Stimulated activated CD4-positive, alpha-beta T cell treated with anti-CD3 and anti-CD28 coated beads, Interleukin-12 subunit alpha, Interleukin-12 subunit beta, amount 100 ng/mL, for 4 hours (primary cell): ENCODE results near the gene CACNB2.

Source experiments
- DNase-seq: peaks from one replicate; pipeline ENCODE4 v3.0.0-alpha.2; 2020

Gene CACNB2

GRCh38 chr10:18297659-18298058, 157.4 kb downstream of the CACNB2 start:
- DNase-seq, result no peak

GRCh38 chr10:18298256-18298655, 158.0 kb downstream of the CACNB2 start:
- no peak for DNase-seq

DNA sequence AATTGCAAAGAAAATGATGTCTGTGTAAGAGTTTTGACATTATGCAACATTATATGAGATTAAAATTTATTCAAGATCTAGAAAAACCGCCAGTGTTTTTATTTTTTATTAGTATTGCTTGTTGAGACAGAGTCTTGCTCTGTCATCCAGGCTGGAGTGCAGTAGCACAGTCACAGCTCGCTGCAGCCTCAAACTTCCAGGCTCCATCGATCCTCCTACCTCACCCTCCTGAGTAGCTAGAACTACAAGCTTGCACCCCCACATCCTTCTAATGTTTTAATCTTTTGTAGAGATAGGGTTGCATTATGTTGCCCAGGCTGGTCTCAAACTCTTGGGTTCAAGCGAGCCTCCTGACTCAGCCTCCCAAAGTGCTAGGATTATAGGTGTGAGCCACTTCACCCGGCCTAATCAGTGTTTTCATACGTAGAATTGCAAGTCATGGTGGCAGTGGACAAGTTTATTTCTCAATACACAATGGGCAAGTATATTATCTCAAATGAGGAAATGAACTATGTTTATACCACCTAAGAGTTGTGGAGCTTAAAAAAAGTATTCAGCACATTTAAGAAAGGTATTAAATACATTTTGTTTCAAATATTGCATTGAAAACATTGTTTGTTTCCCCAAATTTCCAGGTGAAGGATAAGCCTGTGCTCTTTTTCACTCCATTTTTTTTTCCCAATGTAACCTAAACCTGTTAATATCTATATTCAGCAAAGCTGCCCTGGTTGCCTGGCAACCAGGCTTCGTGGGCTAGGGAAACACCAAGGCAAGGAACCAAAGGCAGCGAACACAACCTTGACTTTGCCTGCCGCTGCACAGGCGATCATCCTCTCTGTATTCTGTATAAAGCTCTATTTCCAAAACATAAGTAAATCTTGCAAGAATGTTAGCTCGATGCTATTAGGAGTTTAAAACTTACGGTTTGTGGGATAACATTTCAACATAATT, 163.9 kb downstream of the CACNB2 start:
- DNase-seq, result no peak

- DNase-seq, result no peak
Observed at GRCh38 chr10:18306031-18306430, 165.8 kb downstream of the CACNB2 start.

GRCh38 chr10:18308600-18308999, 168.4 kb downstream of the CACNB2 start:
- no peak for DNase-seq

DNA sequence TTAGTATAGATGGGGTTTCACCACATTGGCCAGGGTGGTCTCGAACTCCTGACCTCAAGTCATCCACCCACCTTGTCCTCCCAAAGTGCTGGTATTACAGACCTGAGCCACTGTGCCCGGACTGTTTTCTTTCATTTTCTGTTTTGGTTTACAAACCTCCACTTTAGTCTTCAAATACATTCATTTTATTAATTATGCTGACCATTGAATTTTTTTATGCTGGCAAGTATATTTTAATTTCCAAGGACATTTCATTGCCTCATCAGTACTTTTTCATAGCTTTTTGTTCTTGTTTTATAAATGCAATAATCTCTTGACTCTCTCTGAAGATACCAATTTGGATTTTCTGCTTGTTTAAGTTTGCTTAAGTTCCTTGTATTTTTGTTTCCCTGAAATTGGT, 170.5 kb downstream of the CACNB2 start:
- DNase-seq, result no peak

DNA sequence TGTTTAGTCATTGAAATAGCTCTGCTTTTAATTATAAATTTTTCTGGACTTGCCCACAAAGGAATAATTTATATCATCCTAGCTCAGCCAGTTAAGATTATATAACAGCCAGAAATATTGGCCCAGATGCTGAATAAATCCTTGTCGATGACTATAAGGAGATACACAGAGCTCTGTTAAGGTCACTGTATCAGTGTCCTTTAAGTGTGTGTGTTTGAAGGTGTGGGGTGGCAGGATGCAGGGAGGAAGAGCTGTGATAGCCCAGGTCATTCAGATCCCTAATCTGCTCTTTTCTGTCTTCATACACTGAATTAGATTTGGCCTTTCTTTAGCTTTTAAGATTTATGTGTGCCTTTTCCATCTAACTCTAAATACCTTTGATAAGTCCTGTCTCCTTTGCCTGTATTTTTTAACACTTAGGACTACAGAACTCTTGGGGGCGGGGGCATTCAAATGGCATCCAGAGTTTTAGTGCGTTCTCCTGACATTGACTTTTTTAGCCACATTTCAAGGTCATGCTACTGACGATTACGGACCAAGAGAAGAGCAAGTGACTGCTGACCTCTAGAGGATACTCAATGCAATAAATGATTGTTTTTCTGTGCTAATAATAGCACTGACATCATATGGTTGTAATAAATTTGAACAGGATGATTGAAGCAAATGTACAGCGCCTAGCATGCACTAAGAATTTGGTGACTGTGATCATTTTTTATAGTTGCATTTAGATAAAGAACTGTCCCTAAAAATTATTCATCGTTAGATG, 172.3 kb downstream of the CACNB2 start:
- DNase-seq, result no peak

DNA sequence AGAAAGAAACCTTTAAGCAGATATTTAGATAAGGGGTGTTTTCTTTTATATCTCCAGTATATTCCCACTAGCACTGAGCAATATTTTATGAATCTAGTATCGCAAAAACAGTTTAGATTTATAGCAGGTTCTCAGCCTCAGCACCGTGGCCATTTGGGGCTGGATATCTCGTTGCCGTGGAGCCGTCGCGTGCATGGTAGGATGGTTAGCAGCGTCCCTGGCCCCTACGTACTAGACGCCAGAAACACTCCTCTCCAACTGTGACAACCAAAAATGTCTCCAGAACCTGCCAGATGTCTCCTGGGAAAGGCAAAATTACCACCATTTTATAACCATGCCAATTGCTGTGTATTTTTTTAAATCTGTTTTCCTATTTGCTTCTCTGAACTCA, 172.9 kb downstream of the CACNB2 start:
- DNase-seq, result no peak

GRCh38 chr10:18313626-18314025, 173.4 kb downstream of the CACNB2 start:
- no peak for DNase-seq

- no peak for DNase-seq
Observed at GRCh38 chr10:18319628-18320027, 179.4 kb downstream of the CACNB2 start.

- DNase-seq, result no peak
Observed at GRCh38 chr10:18321371-18321770, 181.1 kb downstream of the CACNB2 start.

- no peak for DNase-seq
Observed at GRCh38 chr10:18323916-18324315, 183.7 kb downstream of the CACNB2 start.

DNA sequence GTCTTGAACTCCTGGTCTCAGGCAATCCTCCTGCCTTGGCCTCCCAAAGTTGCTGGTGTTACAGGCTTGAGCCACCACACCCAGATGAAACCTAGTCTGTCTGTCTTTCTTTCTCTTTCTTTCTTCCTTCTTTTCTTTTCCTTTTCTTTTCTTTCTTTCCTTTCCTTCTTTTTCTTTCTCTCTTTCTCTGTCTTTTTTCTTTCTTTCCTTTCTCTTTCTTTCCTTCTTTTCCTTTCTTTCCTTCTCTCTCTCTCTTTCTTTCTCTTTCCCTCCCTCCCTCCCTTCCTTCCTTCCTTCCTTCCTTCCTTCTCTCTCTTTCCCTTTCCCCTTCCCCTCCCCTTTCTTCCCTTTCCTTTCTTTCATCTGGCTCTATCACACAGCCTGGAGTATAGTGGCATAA, 185.2 kb downstream of the CACNB2 start:
- no peak for DNase-seq

- no peak for DNase-seq
Observed at GRCh38 chr10:18325889-18326531, 185.8 kb downstream of the CACNB2 start.

DNA sequence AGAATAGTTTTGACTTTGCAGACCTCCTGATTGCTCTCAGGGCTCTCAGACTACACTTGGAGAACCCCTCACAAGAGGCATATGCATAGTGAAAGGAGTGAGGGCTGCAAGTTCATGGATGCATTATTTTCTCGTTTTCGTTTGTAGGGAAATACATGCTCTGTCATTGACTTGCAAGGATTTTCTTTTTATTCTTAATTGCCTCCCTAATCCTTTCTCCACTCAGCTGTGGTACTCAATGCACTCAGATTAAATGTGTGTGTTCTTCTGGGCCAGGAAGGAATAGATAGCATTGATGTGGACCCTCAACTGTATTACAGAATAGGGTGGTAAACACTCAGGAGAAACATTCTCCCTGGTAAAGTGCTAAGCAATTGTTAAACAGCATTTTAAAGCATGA, 188.7 kb downstream of the CACNB2 start:
- no peak for DNase-seq

DNA sequence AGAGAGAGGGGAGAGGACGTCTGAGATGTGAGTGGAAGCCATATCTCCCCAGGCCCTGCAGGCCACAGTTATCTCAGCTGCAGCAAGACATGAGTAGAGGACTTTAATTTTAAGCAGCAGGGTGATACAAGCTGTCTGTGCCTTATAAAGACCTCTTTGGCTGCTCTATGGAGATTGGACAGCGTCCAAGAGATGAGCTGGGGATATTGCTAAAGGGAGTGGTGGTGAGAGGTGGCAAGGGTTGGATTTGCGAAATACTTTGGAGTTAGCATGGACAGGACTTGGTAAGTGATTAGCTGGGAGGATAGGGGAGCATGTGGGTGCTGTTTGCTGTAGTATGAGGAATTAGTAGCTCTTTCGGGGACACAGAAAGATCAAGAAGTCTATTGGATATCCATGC, 191.8 kb downstream of the CACNB2 start:
- DNase-seq, result no peak

DNA sequence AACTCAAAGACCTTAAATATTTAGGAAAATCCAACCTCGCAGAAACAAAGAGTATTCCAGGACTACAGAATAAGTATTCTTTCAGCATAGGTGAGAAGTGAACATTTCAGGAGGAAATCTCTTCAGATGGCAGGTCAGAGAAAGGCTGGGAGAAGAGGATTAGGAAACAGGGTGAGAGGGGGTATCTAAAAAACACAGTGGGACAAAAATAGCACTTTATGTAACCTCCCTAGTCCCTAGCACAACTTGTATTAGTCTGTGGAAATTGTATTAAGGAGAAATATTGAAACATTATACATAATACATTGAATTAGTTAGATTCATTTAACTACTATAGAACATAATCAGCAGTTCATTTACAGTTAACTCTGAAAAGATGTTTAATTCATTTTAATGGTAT, 192.3 kb downstream of the CACNB2 start:
- no peak for DNase-seq

GRCh38 chr10:18333621-18334020, 193.4 kb downstream of the CACNB2 start:
- no peak for DNase-seq

DNA sequence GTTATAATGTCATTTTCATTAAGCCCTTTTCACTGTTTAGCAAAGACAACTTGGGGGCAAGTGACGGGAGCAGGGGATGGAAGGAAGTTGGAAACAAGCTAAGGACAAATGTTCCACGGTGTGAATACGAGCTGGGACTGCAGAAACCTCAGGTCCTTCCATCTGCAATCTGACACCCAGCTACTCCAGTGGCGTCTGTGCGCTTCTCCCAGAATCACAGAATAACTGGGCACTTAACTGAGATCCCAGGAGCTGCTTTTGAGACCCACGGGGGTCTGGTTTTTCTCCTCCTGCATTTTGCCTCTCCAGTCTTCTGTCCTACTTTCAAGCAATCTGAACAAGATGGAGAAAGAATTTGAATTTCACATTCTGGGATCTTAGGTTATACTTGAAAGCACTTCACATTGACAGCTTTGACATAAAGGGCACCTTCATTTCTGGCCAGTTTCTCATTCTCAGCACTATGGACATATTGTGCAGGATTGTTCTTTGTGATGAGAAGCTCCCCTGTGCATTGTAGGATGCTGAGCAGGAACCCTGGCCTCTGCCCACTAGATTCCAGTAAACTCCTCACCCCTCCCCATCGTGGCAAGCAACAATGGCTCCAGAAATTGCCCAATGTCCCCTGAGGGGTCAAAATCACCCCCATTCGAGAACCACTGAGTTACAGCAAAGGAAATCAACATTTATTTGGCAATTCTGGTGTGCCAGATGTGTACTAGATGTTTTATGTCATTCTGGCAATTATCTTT, 194.1 kb downstream of the CACNB2 start:
- no peak for DNase-seq

- DNase-seq, result no peak
Observed at GRCh38 chr10:18340496-18341051, 200.3 kb downstream of the CACNB2 start.

- no peak for DNase-seq
Observed at GRCh38 chr10:18341055-18341454, 200.8 kb downstream of the CACNB2 start.

- DNase-seq, result no peak
Observed at GRCh38 chr10:18343573-18343972, 203.3 kb downstream of the CACNB2 start.

DNA sequence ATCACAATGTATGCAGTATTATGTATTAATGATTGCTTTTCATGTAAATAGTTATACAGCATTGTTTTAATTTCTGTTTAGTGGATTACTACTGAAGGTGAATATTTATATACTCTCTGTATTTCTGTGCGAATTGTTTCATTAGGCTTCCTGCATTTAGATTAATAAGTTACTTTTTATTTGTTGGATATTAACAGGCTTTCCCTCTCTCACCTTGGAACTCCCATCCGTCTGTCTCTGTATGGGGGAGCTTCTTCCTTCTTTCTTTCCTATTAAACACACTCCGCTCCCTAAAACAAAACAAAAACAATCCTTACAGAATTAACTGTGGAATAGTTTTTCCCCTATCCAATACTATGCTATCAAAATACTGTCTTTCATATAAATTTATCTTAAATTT, 205.1 kb downstream of the CACNB2 start:
- no peak for DNase-seq
